Activated B cell treated with CpG ODN at 0.5 μM for 24 hours (primary cell): ENCODE data around the gene DGKI. TPM values are rescaled to one million over a fixed set of nuclear protein-coding genes. Genes with fewer than 3 reads are reported as not detected.

Experiments
- ATAC-seq: fragments of 200-7000 bp; cut with Tn5 transposase; one replicate; pipeline ENCODE4 v1.10.0; 2021; ENCODE audit warnings: low read depth, mild to moderate bottlenecking, moderate library complexity
- CTCF ChIA-PET: fragments of 350-600 bp; sonication (Branson Sonifier 250); formaldehyde crosslinking; loops from one replicate; lab custom pipeline; 2021; ENCODE audit warnings: antibody characterized with exemption; lab: Charles Lee
- POLR2A ChIA-PET: fragments of 350-600 bp; sonication (Branson Sonifier 250); formaldehyde crosslinking; loops from one replicate; lab custom pipeline; 2021; ENCODE audit warnings: antibody characterized with exemption; lab: Charles Lee
- DNase-seq: peaks from one replicate; pipeline ENCODE4 v3.0.0; 2022
- H3K27ac Mint-ChIP-seq: one replicate; pipeline ENCODE4 v1.8.0; 2020; ENCODE audit warnings: mixed read lengths
- H3K27me3 Mint-ChIP-seq: one replicate; pipeline ENCODE4 v1.8.0; 2021; ENCODE audit warnings: mixed read lengths
- H3K36me3 Mint-ChIP-seq: one replicate; pipeline ENCODE4 v1.8.0; 2021; ENCODE audit warnings: low read depth, mixed read lengths
- H3K4me1 Mint-ChIP-seq: one replicate; pipeline ENCODE4 v1.8.0; 2021; ENCODE audit warnings: mixed read lengths
- H3K4me3 Mint-ChIP-seq: one replicate; pipeline ENCODE4 v1.8.0; 2020; ENCODE audit warnings: mild to moderate bottlenecking, mixed read lengths
- H3K9me3 Mint-ChIP-seq: one replicate; pipeline ENCODE4 v1.8.0; 2020; ENCODE audit warnings: mixed read lengths
- intact Hi-C: fragments of 100-400 bp; cut with micrococcal nuclease; formaldehyde crosslinking; loops from one replicate; pipeline ENCODE4 v1.15.1; 2024
- total RNA-seq: library from RNA; stranded (reverse); gene quantifications from 2 replicates; pipeline ENCODE4 v1.2.3, GENCODE V29; 2022
- TF ChIP-seq, protein P1 (sequence below): fragments of 200-600 bp; IDR thresholded peaks from one replicate; pipeline ENCODE4 v1.8.0; 2022; ENCODE audit warnings: antibody characterized with exemption, mild to moderate bottlenecking

DGKI gene
- total RNA-seq, 1 donor from 2014 or later, result not detected

DNA sequence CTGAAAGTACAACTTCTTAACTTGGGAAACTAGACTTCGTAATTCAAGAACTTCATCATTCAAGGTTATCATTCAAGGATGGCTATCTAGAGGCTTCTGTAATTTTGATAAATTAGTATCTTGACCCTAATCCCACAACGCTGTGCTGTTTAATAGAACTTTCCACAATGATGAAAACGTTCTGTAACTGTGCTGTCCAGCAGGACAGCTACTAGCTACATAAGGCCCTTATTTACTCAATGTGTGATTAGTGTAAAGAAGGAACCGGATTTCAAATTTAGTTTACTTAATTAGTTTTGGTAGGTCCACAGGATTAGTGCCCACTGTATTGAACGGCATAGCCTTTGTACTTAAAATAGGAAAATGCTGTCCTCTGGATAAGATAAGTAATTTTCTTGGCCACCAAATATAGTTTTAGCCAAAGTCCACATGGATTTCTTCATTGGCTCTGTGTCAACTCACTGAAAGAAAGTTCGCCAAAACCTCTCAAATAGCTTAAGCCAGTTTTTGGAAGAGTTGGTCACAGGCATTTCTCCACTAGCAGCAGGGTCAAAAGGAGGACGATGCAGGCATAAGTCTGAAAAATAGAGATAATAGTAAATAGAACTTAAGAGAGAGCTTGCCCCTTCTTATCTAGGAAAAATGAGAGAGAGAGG is 17.3 kb downstream of the DGKI start:
- H3K27ac Mint-ChIP-seq, result no peak overlapping the region
- no peak overlapping the region for H3K4me3 Mint-ChIP-seq
- intact Hi-C loops, result no loop called here
- POLR2A ChIA-PET, result no interaction called here
- CTCF ChIA-PET, result no interaction called here
- DNase-seq (no peak), ATAC-seq (no peak)
- peaks cover 8% of the 10 kb centered on the region for H3K9me3 Mint-ChIP-seq
- H3K4me1 Mint-ChIP-seq, result no peaks in the 10 kb centered on the region
- no peaks in the 10 kb centered on the region for H3K36me3 Mint-ChIP-seq
- TF ChIP-seq, protein P1, sequence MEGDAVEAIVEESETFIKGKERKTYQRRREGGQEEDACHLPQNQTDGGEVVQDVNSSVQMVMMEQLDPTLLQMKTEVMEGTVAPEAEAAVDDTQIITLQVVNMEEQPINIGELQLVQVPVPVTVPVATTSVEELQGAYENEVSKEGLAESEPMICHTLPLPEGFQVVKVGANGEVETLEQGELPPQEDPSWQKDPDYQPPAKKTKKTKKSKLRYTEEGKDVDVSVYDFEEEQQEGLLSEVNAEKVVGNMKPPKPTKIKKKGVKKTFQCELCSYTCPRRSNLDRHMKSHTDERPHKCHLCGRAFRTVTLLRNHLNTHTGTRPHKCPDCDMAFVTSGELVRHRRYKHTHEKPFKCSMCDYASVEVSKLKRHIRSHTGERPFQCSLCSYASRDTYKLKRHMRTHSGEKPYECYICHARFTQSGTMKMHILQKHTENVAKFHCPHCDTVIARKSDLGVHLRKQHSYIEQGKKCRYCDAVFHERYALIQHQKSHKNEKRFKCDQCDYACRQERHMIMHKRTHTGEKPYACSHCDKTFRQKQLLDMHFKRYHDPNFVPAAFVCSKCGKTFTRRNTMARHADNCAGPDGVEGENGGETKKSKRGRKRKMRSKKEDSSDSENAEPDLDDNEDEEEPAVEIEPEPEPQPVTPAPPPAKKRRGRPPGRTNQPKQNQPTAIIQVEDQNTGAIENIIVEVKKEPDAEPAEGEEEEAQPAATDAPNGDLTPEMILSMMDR, result no peak
- H3K27me3 Mint-ChIP-seq, result peaks cover 3% of the 10 kb centered on the region

DNA sequence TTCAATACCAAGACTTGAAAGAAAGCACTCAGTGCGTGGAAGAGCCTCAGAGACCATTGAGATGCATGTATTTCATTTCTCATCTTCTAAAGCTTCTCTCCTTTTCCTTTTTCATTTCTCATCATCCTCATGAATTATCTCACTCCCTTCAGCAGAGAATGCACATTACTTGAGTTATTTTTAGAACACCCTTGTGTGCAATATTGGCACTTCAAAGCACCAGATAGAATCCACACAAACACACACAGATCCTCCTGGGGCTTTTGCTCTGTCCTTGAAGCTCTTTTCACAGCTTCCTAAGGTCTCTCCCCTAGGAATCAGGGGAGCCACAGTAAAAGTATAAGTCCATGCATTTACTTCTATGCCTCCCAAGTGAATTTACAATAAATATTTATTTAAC is 18.3 kb downstream of the DGKI start:
- ChIA-PET POLR2A (no interaction called here), CTCF (no interaction called here)
- Mint-ChIP-seq H3K4me3 (no peak overlapping the region), H3K27ac (no peak overlapping the region), H3K9me3 (peaks cover 8% of the 10 kb centered on the region), H3K4me1 (no peaks in the 10 kb centered on the region), H3K36me3 (no peaks in the 10 kb centered on the region), H3K27me3 (peaks cover 3% of the 10 kb centered on the region)
- DNase-seq (no peak), ATAC-seq (no peak)
- TF ChIP-seq, protein P1, result no peak
- intact Hi-C loops, result no loop called here

DNA sequence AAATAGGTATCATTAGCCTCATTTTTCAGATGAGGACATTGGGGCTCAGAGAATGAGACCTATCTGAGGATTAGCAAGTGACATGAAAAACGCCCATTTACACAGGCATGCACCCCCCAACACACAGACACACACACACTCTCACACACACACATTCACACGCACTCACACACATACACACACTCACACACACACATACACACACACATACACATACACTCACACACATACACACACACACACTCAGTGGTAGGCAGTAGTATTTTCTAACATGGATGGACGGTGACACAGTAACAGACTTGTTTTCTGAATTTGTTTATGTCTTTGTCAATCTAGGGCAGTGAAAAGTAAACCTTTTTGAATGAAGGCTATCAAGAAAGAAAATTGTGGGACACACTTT is 21.3 kb downstream of the DGKI start:
- H3K4me3 Mint-ChIP-seq, result no peak overlapping the region
- no peaks in the 10 kb centered on the region for H3K4me1 Mint-ChIP-seq
- no peaks in the 10 kb centered on the region for H3K9me3 Mint-ChIP-seq
- H3K36me3 Mint-ChIP-seq, result no peaks in the 10 kb centered on the region
- POLR2A ChIA-PET, result no interaction called here
- intact Hi-C loops, result no loop called here
- TF ChIP-seq, protein P1, result no peak
- no peak for ATAC-seq
- CTCF ChIA-PET, result no interaction called here
- DNase-seq, result no peak
- H3K27me3 Mint-ChIP-seq, result peaks cover 3% of the 10 kb centered on the region
- H3K27ac Mint-ChIP-seq, result no peak overlapping the region

DNA sequence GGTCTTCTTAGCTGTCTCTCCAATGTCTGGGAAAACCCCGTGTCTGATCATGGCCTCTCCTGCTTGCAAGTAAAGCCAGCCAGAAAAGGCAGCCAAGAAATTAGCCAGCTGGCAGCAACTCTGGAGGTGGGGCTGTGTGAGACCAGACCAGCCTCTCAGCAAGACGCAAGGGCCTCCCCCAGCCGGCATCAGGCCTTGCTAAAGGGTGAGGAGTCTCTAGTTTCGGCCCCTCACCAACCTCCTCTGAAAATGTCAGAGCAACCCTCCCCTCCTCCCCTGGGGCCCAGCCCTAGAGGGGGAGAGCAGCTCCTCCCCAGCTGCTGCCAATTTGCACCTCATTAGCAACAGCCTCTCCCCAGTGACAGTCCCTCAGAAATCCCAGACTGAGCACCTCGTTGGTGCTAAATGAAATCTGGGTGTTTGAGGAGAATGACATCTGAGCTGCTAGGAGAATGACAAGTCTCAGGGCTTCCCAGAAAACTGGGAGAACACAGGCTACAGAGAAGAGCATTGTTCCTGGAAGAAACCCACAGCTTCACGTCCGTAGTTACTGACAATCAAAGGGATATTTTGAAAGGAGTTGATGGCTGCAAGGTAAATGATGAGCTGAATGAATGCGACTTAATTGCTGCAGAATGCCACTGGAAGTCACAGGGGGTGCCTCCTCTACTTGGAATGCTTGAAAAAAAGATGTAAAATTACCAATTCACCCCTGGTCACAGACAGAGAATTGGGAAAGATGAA is 25.9 kb downstream of the DGKI start:
- Mint-ChIP-seq H3K27me3 (peaks cover 7% of the 10 kb centered on the region), H3K27ac (no peak overlapping the region), H3K36me3 (no peaks in the 10 kb centered on the region), H3K9me3 (no peaks in the 10 kb centered on the region), H3K4me3 (no peak overlapping the region), H3K4me1 (no peaks in the 10 kb centered on the region)
- TF ChIP-seq, protein P1, result no peak
- intact Hi-C loops, result no loop called here
- DNase-seq, result no peak
- ATAC-seq, result no peak
- POLR2A ChIA-PET, result no interaction called here
- CTCF ChIA-PET, result no interaction called here

DNA sequence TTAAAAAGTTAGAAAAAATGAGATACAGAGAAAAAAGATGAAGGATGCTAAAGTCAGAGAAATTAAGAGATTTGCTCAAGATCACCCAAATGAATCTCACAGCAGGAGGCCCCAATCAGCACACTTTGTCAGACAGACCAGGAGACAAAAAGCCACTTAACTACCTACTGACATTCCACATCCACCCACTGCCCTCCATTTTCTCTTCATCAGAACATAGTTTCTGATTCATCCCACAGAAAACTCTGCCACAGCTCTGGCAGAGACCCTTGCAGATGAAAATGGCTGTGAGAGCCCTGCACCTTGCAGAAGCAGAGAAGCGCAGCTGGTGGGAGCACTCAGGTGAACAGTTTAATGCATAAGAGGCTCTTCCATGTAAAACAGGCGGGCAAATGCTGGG is 26.6 kb downstream of the DGKI start:
- Mint-ChIP-seq H3K36me3 (no peaks in the 10 kb centered on the region), H3K27me3 (peaks cover 7% of the 10 kb centered on the region), H3K9me3 (no peaks in the 10 kb centered on the region), H3K4me3 (no peak overlapping the region), H3K4me1 (no peaks in the 10 kb centered on the region), H3K27ac (no peak overlapping the region)
- TF ChIP-seq, protein P1, result no peak
- DNase-seq (no peak), ATAC-seq (no peak)
- ChIA-PET CTCF (no interaction called here), POLR2A (no interaction called here)
- intact Hi-C loops, result no loop called here
